ENCODE data around the gene RUBCN.

DNA sequence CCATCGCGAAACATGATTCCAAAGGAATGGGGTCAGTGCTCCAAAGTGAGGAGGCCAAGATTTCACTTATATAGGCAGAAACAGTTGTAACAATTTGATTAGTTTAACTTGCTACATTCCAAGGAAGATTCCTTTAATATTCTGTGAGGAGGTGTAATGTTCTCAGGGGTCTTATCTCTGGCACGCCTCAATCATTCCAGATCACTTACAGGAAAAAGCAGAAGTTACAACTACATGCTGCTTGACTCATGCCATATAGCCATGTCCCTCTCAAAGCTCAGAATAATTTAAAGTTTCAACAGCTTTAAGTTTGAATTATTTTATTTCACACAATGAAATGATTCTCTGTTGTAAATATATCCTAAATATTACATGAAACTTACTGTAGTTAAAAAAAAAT is 9.5 kb upstream of the RUBCN start:
- no peak for TF ChIP-seq RAD21 (IDR thresholded peaks at IDR 0.05; ENCODE audit: low read depth)
- TF ChIP-seq EP300 (IDR thresholded peaks at IDR 0.05; ENCODE audit: borderline replicate concordance), result no peak
- no peak for TF ChIP-seq REST (IDR thresholded peaks at IDR 0.05; ENCODE audit: low read depth)
- no peak for TF ChIP-seq MAX (IDR thresholded peaks at IDR 0.05)
- TF ChIP-seq TCF12 (IDR thresholded peaks at IDR 0.05; ENCODE audit: low read depth), result no peak
- no peak for TF ChIP-seq EGR1 (IDR thresholded peaks at IDR 0.05)

All from Ishikawa (cell line).